Mesenchymal stem cell (in vitro differentiated cells and primary cell): Measurements from ENCODE around the gene UFD1. TPM values are rescaled to one million over a fixed set of nuclear protein-coding genes. Genes with fewer than 3 reads are reported as not detected.

Source experiments
- DNase-seq: peaks from one replicate; pipeline ENCODE4 v3.0.0-alpha.2; 2013
- H2AFZ ChIP-seq: one replicate; pipeline ENCODE4 v1.6.1; 2013; ENCODE audit warnings: low read depth, mild to moderate bottlenecking, control low read depth, inconsistent platforms, low read length, moderate library complexity
- H2AK5ac ChIP-seq: 2 replicates; pipeline ENCODE4 v1.6.1; 2013; ENCODE audit warnings: low read length, moderate library complexity, mild to moderate bottlenecking, inconsistent platforms; ENCODE audit not compliant: severe bottlenecking
- H2BK120ac ChIP-seq: one replicate; pipeline ENCODE4 v1.6.1; 2013; ENCODE audit warnings: low read depth, mild to moderate bottlenecking, inconsistent platforms, low read length, moderate library complexity
- H2BK12ac ChIP-seq, 2 experiments: one replicate each; pipeline ENCODE4 v1.6.1; 2013; ENCODE audit warnings: inconsistent platforms in 2 of 2, low read length in 2 of 2, mild to moderate bottlenecking in 2 of 2, moderate library complexity in 2 of 2, control low read depth in 1 of 2
- H2BK15ac ChIP-seq: one replicate; pipeline ENCODE4 v1.6.1; 2013; ENCODE audit warnings: mild to moderate bottlenecking, low read depth, inconsistent platforms; ENCODE audit not compliant: poor library complexity, severe bottlenecking
- H2BK5ac ChIP-seq: 2 replicates; pipeline ENCODE4 v1.6.1; 2013; ENCODE audit warnings: low read depth, mild to moderate bottlenecking, low read length, control low read depth, inconsistent platforms; ENCODE audit not compliant: poor library complexity, severe bottlenecking
- H3K14ac ChIP-seq, 2 experiments: one replicate each; pipeline ENCODE4 v1.6.1; 2013; ENCODE audit warnings: inconsistent platforms in 2 of 2, low read length in 2 of 2, control low read depth in 1 of 2, mild to moderate bottlenecking in 1 of 2, moderate library complexity in 1 of 2
- H3K18ac ChIP-seq, 2 experiments: one replicate each; pipeline ENCODE4 v1.6.1; 2013; ENCODE audit warnings: inconsistent platforms in 2 of 2, low read length in 2 of 2, control low read depth in 1 of 2, low read depth in 1 of 2, mild to moderate bottlenecking in 1 of 2
- H3K23ac ChIP-seq, 2 experiments: one replicate each; pipeline ENCODE4 v1.6.1; 2013; ENCODE audit warnings: inconsistent platforms in 2 of 2, low read length in 2 of 2, mild to moderate bottlenecking in 2 of 2, moderate library complexity in 2 of 2, control low read depth in 1 of 2
- H3K27ac ChIP-seq: 2 replicates; pipeline ENCODE4 v1.5.1; 2013; ENCODE audit warnings: mild to moderate bottlenecking, moderate library complexity, low read length, control low read depth, inconsistent platforms; ENCODE audit not compliant: poor library complexity, severe bottlenecking
- H3K27me3 ChIP-seq, 2 experiments: 2 replicates each; pipeline versions ENCODE4 v1.6.1 to v1.7.0; 2013; ENCODE audit warnings: low read length in 2 of 2, mild to moderate bottlenecking in 2 of 2, moderate library complexity in 2 of 2, control low read depth in 1 of 2, inconsistent platforms in 1 of 2; ENCODE audit not compliant: control insufficient read depth in 1 of 2, insufficient read depth in 1 of 2
- H3K36me3 ChIP-seq, 2 experiments: 2 replicates each; pipeline versions ENCODE4 v1.6.1 to v1.7.0; 2013; ENCODE audit warnings: low read length in 2 of 2, control low read depth in 1 of 2, inconsistent platforms in 1 of 2, low read depth in 1 of 2, mild to moderate bottlenecking in 1 of 2; ENCODE audit not compliant: insufficient read depth in 2 of 2, control insufficient read depth in 1 of 2
- H3K4ac ChIP-seq, 2 experiments: one replicate each; pipeline ENCODE4 v1.6.1; 2013; ENCODE audit warnings: inconsistent platforms in 2 of 2, low read length in 2 of 2, mild to moderate bottlenecking in 2 of 2, moderate library complexity in 2 of 2, control low read depth in 1 of 2, low read depth in 1 of 2
- H3K4me1 ChIP-seq: 2 replicates; pipeline ENCODE4 v1.6.1; 2013; ENCODE audit warnings: low read depth, low read length, control low read depth; ENCODE audit not compliant: control insufficient read depth, insufficient read depth
- H3K4me2 ChIP-seq: 2 replicates; pipeline ENCODE4 v1.6.1; 2013; ENCODE audit warnings: low read length, mild to moderate bottlenecking, inconsistent platforms; ENCODE audit not compliant: poor library complexity, severe bottlenecking
- H3K4me3 ChIP-seq, 2 experiments: 2 replicates each; pipeline versions ENCODE4 v1.5.1 to v1.7.0; 2013; ENCODE audit warnings: low read length in 2 of 2, mild to moderate bottlenecking in 2 of 2, control low read depth in 1 of 2, low read depth in 1 of 2; ENCODE audit not compliant: insufficient read depth in 1 of 2
- H3K79me1 ChIP-seq: replicated peaks from 2 replicates; pipeline ENCODE4 v1.6.1; 2013; ENCODE audit warnings: mild to moderate bottlenecking, control low read depth, low read length, inconsistent platforms; ENCODE audit not compliant: poor library complexity, severe bottlenecking
- H3K9ac ChIP-seq: 2 replicates; pipeline ENCODE4 v1.7.0; 2013; ENCODE audit warnings: mild to moderate bottlenecking, low read length, moderate library complexity
- H3K9me3 ChIP-seq: 2 replicates; pipeline ENCODE4 v1.7.0; 2013; ENCODE audit warnings: mild to moderate bottlenecking, low read length; ENCODE audit not compliant: control insufficient read depth
- H4K8ac ChIP-seq: one replicate; pipeline ENCODE4 v1.6.1; 2013; ENCODE audit warnings: inconsistent platforms, mild to moderate bottlenecking, low read length, moderate library complexity
- H4K91ac ChIP-seq: one replicate; pipeline ENCODE4 v1.6.1; 2013; ENCODE audit warnings: mild to moderate bottlenecking, low read length, inconsistent platforms
- WGBS: methylation state at CpG from one replicate; pipeline ENCODE4 v1.1.7; 2013; ENCODE audit warnings: mixed read lengths; 5-methylcytosine and 5-hydroxymethylcytosine counted together
- polyA plus RNA-seq, 2 experiments: library from polyadenylated mRNA; stranded (reverse); fragments of 200-250 nt; gene quantifications; one replicate each; pipeline ENCODE4 v1.2.3, GENCODE V29; 2013

Gene UFD1, protein sequence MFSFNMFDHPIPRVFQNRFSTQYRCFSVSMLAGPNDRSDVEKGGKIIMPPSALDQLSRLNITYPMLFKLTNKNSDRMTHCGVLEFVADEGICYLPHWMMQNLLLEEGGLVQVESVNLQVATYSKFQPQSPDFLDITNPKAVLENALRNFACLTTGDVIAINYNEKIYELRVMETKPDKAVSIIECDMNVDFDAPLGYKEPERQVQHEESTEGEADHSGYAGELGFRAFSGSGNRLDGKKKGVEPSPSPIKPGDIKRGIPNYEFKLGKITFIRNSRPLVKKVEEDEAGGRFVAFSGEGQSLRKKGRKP
- polyA plus RNA-seq (2013, experiment 1 of 2) = 119 TPM
- 115 TPM for polyA plus RNA-seq (2013, experiment 2 of 2)

DNA sequence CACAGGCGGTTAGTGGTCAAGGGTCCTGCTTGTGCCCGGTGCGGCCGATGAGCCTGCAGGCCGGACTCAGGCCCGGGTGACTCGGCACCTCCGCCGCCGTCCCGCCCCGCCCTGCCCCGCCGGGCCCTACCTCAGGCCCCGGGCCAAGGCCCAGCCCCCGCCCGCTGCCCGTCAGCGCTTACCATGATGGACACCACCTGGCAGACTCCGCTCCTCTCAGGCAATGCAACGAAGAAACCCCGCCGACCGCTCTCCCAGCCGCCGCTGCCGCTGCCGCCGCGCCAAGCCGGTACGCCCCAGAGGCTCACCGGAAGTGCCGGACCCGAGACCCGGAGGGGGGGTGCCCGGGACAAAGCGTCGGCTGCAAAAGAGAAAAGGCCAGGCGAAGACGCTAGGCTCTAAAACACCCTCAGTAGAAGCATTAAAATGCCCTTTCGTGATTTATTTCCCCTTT, at the start of gene UFD1:
Gene UFD1 (minus strand): TSS at position 293 of the 454 bp plus-strand sequence. CDS start 108 bp downstream, at position 185.
- Histone ChIP-seq H2BK5ac (peak within 1 kb of the TSS; percentile 99), H2AK5ac (no peak within 1 kb of the TSS), H3K18ac (peak within 1 kb of the TSS; percentile 48 to 99), H3K14ac (peak within 1 kb of the TSS in 1 of 2 experiments; percentile 66), H2AFZ (peak within 1 kb of the TSS; percentile 89), H2BK120ac (peak within 1 kb of the TSS; percentile 86), H3K4me3 (peak within 1 kb of the TSS; percentile 76 to 98), H2BK12ac (no peak within 1 kb of the TSS), H3K79me1 (peaks cover 9% of the 10 kb centered on the region), H3K4me1 (peaks cover 4% of the 10 kb centered on the region), H2BK15ac (peak within 1 kb of the TSS; percentile 78), H3K27me3 (no peaks in the 10 kb centered on the region), H3K9me3 (no peaks in the 10 kb centered on the region), H4K91ac (peak within 1 kb of the TSS; percentile 93), H3K36me3 (peaks cover 9 to 18% of the 10 kb centered on the region in 2 experiments), H3K4ac (peak within 1 kb of the TSS; percentile 5 to 44), H3K27ac (peak within 1 kb of the TSS; percentile 96), H3K9ac (peak within 1 kb of the TSS; percentile 97), H3K4me2 (peak within 1 kb of the TSS; percentile 89), H3K23ac (no peak within 1 kb of the TSS), H4K8ac (peak within 1 kb of the TSS; percentile 98)
- DNase-seq = peak; percentile 93
- WGBS = under 1% methylated on average over 24 of the region's 42 CpGs

DNA sequence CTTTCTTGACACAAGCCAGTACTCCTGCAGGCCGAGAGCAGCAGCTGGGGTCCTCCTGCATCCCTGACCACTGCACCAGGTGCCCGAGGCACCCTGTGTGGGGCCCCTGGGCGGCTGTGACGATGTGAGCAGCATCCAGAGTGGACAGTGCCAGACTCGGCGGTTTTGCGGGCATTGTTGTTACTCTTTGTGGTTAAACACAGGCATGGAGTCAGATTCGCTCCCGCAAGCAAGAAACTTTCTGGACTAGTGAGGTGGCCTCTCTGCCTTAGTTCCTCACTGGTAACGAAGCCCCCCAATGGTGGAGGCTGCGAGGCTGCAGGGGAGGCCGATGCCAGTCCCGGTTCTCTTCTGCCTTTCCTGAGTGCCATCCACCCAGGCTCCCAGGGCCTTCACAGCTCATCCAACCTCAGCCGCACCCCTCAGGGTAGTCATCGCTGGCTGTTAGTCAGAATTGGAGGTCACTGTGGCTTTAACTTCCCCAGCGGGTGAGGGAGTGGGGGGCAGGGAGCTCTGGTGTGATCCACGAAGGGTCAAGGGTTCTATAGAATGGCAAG, 48.9 kb upstream of the UFD1 start:
- H3K18ac ChIP-seq = no peak overlapping the region
- H3K4me1 ChIP-seq = peaks cover 21% of the 10 kb centered on the region
- H3K4ac ChIP-seq = no peak overlapping the region

DNA sequence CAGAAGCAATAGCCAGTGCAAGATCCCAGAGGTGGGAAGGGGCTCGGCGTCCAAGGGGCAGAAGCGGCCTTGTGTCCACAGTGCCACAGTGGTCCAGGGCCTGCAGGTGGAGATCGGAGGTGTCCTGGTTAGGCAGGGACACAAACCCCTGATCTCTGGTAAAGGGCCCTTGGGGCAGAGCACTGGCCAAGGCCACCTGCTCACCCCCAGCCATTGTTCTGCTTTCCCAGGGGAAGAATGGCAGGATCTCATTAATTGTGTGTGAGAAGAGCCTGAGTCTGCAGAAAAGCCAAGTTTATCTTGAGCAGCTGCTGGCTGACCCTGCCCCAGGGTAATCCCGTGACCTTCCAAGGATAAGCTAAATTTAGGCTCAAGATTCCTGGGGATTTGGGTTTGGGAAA, 48.3 kb upstream of the UFD1 start:
- H3K4ac ChIP-seq = no peak overlapping the region
- H2AK5ac ChIP-seq = no peak overlapping the region
- H3K4me1 ChIP-seq = peaks cover 21% of the 10 kb centered on the region
- no peak overlapping the region for H3K4me3 ChIP-seq
- no peak overlapping the region for H3K23ac ChIP-seq
- no peak overlapping the region for H3K18ac ChIP-seq
- H3K4me2 ChIP-seq = no peak overlapping the region
- DNase-seq = peak; percentile 1
- no peak overlapping the region for H2BK12ac ChIP-seq
- no peak overlapping the region for H3K14ac ChIP-seq
- no peak overlapping the region for H2BK5ac ChIP-seq
- no peaks in the 10 kb centered on the region for H3K36me3 ChIP-seq
- no peak overlapping the region for H3K9ac ChIP-seq
- H3K79me1 ChIP-seq = no peaks in the 10 kb centered on the region
- peaks cover 47% of the 10 kb centered on the region in 2 experiments for H3K27me3 ChIP-seq
- H3K9me3 ChIP-seq = no peaks in the 10 kb centered on the region
- no peak overlapping the region for H4K8ac ChIP-seq
- WGBS = 79% methylated on average over 5 of the region's 5 CpGs
- H2BK15ac ChIP-seq = no peak overlapping the region
- no peak overlapping the region for H2BK120ac ChIP-seq
- no peak overlapping the region for H3K27ac ChIP-seq
- no peak overlapping the region for H4K91ac ChIP-seq
- no peak overlapping the region for H2AFZ ChIP-seq

More for the DNA sequence above, 48.9 kb upstream of the UFD1 start:
- Histone ChIP-seq H4K91ac (no peak overlapping the region), H2BK5ac (no peak overlapping the region), H3K79me1 (no peaks in the 10 kb centered on the region), H3K23ac (peak overlapping the region in 1 of 2 experiments; percentile 32), H3K27ac (no peak overlapping the region), H3K36me3 (no peaks in the 10 kb centered on the region), H2BK12ac (no peak overlapping the region), H3K9ac (no peak overlapping the region), H2AFZ (no peak overlapping the region), H3K9me3 (no peaks in the 10 kb centered on the region), H2AK5ac (no peak overlapping the region), H2BK15ac (no peak overlapping the region), H3K27me3 (peaks cover 41% of the 10 kb centered on the region in 2 experiments), H3K4me2 (no peak overlapping the region), H3K4me3 (no peak overlapping the region), H3K14ac (no peak overlapping the region), H4K8ac (no peak overlapping the region), H2BK120ac (no peak overlapping the region)
- 79% methylated on average over 16 of the region's 17 CpGs for WGBS
- peak; percentile 2 for DNase-seq

DNA sequence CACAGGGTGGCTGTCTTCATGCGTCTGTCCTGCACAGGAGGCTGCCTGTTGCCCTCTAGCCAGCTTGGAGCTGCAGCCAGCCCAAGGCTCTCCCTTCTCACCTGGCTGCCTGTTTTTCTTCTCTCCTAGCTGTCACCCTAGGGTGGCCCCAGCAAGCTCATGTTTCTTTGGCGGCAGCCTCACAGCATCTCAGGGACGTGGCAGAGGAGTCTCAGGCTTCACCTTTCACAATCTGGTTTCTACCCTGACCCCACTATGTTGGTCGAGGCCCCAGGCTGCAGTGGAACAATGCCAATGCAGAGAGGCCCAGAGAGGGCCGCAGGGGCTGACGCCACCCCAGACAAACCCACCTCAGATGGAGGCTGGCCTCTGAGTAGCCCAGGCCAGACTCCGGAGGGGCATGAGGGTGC, 47.7 kb upstream of the UFD1 start:
- H3K9ac ChIP-seq = no peak overlapping the region
- H2AK5ac ChIP-seq = no peak overlapping the region
- no peaks in the 10 kb centered on the region for H3K36me3 ChIP-seq
- H3K27ac ChIP-seq = no peak overlapping the region
- no peak overlapping the region for H4K91ac ChIP-seq
- 79% methylated on average over 7 of the region's 7 CpGs for WGBS
- peaks cover 21% of the 10 kb centered on the region for H3K4me1 ChIP-seq
- no peak overlapping the region for H3K4ac ChIP-seq
- no peak overlapping the region for H2BK15ac ChIP-seq
- H2BK120ac ChIP-seq = no peak overlapping the region
- H3K18ac ChIP-seq = no peak overlapping the region
- H2BK12ac ChIP-seq = no peak overlapping the region
- H3K23ac ChIP-seq = no peak overlapping the region
- no peak overlapping the region for H3K4me2 ChIP-seq
- no peaks in the 10 kb centered on the region for H3K79me1 ChIP-seq
- no peaks in the 10 kb centered on the region for H3K9me3 ChIP-seq
- no peak overlapping the region for H4K8ac ChIP-seq
- H2BK5ac ChIP-seq = no peak overlapping the region
- H3K27me3 ChIP-seq = peaks cover 49 to 52% of the 10 kb centered on the region in 2 experiments
- no peak overlapping the region for H3K14ac ChIP-seq
- DNase-seq = no peak
- H2AFZ ChIP-seq = no peak overlapping the region
- H3K4me3 ChIP-seq = no peak overlapping the region
